Bone marrow (tissue), 2 donors: Measurements from ENCODE around the gene TYW1B.
"Not testable (repeated sequence)": the region's sequence is repeated elsewhere in the genome, so short reads cannot be mapped to it uniquely, and the experiment has no call there.

Experiments
- DNase-seq, 2 donors: peaks; one replicate each; lab custom pipeline; 2025; lab: John Stamatoyannopoulos, UW

Gene TYW1B

DNA sequence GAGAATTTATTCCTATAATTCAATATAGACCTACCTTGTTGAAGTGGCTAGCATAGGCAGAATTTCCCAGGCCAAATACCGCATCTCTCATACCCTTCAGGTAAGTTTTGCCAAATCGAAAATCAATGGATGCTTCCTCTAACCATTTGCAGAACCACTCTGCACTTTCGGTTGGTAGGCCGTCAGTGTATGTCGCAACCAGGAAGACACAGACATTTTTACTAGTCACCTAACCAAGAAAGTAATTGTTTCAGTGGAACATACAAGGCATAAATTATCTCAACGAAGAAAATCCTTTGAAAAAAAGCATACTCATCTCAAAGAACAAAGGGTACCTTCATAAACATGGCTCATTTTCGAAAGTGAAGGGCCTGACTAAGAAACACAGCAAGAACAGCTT, 17.6 kb downstream of the TYW1B start:
- DNase-seq = not testable (repeated sequence)

DNA sequence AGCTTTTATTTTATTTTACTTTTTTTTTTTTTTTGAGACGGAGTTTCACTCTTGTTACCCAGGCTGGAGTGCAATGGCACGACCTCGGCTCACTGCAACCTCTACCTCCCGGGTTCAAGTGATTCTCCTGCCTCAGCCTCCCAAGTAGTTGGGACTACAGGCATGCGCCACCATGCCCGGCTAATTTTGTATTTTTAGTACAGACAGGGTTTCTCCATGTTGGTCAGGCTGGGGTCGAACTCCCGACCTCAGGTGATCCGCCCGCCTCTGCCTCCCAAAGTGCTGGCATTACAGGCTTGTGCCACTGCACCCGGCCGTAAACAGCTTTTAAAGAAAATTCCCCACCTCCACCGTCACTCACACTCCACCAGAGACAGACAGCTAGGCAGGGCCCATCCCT, 19.5 kb downstream of the TYW1B start:
- DNase-seq = not testable (repeated sequence)

DNA sequence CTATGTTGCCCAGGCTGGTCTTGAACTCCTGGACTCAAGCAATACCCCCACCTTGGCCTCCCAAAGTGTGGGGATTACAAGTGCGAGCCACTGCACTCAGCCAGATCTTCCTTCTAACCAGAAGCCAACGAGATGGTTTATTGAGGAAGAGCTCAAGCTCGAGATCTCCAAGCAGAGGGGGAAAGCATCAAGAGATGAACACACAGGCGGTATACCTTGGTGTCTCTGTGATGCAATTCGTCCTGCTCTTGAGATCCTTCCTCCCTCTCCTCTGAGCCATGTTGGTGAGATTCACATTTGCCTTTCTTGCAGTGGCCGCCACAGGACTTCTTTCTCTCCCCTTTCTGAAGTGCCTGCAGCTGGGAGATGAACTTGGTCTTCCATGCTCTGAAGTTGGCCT, 21.1 kb downstream of the TYW1B start:
- DNase-seq = not testable (repeated sequence)

DNA sequence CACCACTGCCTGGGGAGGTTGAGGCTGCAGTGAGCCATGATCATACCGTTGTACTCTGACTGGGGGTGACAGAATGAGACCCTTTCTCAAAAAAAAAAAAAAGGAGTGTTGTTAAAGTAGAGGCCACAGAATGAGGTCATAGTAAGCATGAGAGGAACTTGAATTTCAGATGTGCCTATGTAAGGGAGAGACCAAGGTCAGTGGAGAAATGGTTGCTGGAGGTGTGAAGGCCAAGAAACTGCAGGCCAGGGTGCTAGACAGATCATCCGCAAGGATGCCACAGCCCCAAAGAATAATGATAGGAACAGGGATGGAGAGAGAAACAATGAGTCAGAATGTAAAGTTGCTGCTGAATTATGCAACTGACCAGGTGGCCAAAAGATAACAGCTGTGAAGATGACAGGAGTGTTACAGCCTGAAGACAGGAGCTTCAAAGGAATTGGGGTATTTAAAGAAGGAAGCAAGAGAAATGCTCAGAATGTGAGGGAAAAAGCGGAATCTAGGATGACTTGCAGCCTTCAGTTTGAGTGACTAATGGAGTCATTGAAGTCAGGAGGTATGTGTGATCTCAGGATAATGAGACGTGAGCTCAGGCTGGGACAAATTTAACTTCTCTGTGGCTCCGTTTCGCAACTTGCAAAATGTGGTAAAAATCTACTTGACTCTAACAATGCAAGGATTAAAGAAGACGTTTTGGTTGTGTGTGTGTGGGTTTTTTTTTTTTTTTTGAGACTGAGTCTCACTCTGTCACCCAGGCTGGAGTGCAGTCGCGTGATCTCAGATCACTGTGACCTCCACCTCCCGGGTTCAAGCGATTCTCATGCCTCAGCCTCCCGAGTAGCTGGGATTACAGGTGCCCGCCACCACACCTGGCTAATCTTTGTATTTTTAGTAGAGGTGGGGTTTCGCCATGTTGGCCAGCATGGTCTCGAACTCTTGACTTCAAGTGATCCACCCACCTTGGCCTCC, 22.2 kb downstream of the TYW1B start:
- DNase-seq = peak; percentile 2 to 8

DNA sequence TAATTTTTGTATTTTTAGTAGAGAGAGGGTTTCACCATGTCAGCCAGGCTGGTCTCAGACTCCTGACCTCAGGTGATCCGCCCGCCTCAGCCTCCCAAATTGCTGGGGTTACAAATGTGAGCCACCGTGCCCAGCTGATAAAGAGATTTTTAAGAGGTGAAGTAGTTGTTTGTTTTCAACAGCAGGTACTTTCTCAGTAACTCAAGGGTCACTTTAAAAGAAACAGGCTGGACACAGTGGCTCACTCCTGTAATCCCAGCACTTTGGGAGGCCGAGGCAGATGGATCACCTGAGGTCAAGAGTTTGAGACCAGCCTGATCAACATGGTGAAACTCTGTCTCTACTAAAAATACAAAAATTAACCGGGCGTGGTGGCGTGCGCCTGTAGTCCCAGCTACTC, 24.2 kb downstream of the TYW1B start:
- not testable (repeated sequence) for DNase-seq

DNA sequence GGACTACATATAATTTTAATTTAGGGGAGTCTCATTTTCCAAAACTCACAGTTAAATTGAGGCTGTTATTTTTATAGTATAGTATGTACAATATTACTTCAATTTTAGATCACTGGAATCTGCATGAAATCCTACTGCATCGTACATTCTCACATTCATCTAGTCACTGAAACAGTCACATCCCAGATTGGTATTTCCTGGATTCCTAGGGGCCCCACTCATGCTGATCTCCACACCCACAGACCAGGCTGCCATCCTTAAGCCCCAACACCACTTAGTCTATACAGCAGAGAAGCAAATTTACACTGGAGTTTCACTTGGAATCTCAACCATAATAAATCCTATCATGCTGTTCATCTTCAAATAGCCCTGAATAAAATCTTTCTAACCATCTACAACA, 26.4 kb downstream of the TYW1B start:
- not testable (repeated sequence) for DNase-seq

DNA sequence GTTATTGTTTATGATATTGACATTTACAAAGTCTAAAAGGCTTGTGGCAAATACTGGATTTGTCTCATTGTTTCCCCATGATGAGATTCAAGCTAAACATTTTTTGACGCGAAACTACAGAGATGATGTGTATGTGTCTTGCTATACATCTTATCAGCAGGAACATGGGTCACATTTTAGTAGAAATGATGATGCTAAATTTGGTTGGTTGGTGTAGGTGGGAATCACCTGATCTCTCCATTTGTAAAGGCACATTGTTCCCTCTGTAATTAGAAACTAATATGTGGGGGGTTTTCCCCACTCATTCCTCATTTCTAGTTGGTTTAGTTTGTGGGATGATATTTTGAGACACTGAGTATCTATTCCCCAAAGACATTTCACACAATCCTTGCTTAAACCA, 32.6 kb downstream of the TYW1B start:
- not testable (repeated sequence) for DNase-seq

DNA sequence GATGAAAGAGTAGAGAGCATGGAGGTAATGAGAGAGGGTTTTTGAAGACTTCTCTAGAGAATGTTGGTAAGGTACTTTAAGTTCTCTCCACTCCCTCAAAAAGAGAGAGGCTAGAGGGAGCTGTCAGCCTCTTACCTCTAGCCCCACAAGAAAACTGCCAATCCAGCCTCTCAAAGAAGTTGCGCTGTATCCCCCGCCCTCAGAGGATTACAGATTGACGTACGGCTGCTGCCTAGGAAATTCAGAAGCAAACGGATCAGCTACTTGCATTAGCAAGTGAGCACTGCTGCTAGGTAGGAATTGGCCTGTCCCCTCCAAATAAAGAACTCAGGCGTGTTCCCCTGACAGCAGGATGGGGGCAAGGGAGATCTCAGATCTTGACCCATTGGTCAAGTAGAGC, 34.2 kb downstream of the TYW1B start:
- DNase-seq = no peak

DNA sequence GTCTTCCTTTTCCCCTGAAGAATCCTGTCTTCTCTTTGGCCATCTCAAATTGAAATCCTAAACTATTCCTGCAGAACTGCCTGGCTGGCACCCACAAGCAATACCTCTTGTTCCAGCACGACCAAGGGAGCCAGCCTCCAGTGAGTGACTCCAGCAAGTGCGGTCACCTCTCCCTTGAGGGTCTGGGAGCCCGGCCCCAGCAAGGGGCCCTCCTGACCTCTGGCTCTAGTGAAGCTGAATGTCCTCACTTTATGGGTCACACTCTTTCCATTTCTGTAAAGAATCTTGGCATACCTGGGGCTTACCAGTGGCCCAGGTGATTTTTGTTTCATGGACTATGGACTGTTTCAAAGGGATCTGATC, 37.3 kb downstream of the TYW1B start:
- not testable (repeated sequence) for DNase-seq

DNA sequence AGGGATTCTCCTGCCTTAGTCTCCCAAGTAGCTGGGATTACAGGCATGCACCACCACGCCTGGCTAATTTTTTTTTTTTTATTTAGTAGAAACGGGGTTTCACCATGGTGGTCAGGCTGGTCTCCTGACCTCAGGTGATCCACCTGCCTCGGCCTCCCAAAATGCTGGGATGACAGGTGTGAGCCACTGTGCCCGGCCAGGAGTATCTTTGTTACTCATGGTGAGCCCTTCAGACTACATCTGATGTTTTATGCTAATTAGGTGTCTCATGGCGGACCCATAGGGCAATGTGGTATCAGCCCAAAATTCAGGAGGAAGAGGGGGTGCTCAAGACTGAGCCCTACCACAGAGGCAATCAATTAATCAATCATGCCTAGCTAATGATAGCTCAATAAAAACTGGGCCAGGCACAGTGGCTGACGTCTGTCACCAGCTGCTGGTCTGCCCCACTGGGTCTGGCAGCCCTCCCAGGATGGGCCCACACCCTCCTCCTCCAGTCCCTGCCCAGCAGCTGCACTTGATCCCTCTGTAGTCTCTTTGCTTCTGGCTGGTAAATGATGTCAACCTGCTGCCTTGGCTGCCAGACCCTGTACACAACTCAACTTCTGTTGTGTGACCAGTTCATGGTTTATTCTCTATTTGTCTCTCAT, 37.8 kb downstream of the TYW1B start:
- DNase-seq = not testable (repeated sequence)

DNA sequence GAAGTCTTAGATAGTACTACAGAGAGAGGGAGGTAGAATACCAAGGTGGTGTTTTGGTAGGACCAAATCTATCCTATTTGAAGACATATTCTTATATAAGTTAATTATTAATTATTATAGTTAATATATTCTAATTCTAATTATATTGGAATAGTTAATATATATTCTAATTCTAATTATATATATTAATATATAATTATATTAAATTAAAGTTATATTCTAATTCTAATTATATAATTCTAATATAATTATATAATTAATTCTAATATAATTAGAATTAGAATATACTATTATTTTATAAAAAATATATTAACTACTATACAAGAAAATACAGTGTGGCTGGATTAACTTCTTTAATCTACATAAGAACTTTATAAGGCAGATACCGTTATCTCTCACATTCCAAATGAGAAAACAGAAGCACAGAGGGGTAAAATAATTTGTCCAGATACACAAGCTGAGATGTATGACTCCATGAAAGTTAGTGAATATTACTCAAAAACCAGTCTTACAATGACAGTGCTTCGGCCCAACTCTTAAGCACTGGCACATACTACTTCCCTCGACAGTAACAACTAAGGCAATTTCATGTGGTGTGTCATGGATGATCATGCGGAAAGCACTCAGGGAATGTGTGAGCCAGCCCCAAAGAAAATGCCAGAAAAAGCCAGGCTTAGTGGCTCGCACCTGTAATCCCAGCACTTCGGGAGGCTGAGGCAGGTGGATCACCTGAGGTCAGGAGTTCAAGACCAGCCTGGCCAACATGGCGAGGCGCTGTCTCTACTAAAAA, 42.6 kb downstream of the TYW1B start:
- DNase-seq = no peak

DNA sequence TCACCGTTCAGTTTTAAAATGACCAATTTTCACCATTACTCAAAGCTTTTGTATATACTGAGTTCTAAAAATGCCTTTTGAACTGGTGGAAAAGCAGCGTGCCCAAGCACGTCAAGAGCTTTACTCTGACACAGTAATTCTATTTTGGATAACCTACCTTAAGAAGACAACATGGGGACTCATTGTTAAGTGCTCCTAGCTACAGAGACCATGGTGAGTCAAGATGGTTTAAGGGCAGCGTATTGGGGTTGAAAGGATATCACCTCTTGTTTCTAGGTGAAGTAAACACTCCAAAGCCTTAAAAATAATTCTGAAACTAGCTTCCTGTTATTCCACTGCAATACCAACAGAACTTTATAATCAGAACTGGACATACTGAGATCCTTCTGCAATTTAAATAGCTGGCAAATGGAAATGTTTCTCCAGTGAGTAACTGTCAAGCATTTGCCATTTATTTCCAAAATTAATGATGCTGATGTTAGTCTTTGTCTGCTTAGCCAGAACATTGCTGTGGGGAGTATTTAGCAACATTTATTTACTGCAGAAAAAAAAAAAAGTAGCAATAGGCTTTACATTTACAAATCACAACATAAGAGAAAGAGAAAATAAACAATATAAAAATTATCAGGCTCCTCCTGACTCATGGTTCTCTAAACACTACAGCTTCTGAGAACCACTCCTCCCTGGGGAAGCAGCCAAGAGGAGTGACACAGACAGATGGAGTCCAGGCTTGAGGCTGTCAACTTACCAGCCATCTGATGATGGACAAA, 44.2 kb downstream of the TYW1B start:
- DNase-seq = not testable (repeated sequence)

DNA sequence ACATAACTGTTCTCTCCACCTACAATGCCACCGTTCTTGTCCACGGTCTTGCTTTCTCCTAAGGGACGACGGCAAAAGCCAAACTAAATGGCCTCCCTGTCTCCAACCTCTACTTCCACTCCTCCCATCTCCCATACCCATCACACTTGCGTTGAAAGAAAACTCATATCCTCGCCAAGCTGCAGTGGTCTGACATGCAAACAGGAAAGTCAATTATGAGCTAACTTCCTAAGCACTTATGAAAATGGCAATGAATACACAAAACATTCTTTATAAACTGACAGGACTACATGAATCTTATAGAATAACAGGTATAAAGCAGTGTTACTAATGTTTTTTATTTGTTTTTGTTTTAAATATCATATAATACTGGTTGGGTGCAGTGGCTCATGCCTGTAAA, 46.4 kb downstream of the TYW1B start:
- no peak for DNase-seq

DNA sequence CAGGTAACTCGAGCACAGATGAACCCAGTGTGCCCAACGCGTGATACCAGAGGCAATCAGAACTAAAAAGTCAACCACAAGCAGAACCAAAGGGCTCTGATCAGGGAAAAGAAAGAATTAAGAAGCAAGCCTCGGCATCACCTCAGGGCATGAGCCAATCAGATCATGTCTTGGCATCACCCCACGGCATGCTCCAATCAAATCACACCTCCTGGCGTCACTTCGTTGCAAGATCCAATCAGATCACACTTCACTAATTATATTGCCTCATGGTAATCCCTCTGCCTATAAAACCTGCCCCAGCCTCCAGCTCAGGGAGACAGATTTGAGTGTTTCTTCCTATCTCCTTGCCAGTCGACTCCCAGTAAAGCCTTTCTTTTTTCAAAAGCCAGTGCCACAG, 46.8 kb downstream of the TYW1B start:
- DNase-seq = no peak

DNA sequence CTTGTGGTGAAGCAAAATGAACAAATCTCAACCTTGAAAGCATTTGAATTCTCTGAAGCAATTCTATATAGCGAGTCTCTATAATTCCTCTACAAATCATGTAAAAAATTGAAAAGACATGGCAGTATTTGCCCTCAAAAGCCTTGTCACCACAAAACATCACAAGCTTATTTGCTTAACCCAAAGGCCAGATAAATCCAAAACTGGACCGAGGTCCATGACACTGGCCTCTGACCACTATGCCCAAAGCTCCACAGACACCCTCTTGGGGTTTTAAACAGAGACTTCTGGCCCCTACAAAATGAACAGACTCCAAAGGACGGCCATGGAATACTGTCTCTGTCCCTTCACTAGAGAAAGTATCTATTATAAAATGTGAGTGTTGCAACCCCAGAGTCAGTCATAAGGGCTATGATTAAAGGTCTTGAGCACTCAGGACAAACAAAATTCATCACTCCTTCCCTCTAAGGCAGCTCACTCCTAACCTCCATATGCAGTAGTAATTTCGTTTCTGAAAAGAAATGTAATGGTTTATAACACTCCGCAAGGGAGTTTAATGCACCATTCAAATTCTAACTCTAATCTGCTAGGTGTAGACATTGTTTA, 47.6 kb downstream of the TYW1B start:
- DNase-seq = not testable (repeated sequence)

DNA sequence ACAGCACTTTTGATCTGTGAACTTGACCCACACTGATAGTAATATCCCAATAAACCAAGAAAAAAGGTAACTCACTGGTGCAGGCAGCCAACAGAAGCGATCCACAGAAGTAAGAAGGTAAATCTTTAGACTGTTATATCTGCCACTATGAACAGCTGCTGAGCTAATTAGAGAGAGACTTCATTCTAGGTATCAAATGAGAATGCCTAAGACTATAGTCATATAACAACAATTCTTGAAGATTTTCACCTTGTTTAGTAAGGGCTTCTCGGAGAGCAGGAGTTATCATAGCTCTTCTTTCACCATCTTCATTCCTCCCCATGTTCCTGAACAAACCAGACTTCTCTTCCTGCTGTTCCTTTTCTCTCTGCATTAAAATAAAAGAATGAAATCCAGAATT, 50.8 kb downstream of the TYW1B start:
- DNase-seq = not testable (repeated sequence)

DNA sequence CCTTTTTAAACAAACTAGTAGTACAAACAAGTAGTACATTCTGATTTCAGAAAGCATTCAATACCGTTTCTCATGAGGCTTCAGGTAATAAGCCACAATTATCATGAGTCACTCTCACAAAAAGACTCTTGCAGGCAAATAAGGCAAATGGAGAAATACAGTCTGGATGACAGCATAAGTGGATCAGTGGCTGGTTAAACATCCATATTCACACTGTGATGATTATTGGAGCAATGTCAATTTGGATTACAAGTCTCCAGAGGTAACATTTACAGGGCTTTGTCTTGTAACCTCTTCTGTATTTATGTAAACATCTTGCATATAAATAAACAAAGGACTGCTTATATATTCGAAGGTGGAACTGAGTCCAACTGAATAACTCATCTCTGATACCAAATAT, 55.4 kb downstream of the TYW1B start:
- not testable (repeated sequence) for DNase-seq

DNA sequence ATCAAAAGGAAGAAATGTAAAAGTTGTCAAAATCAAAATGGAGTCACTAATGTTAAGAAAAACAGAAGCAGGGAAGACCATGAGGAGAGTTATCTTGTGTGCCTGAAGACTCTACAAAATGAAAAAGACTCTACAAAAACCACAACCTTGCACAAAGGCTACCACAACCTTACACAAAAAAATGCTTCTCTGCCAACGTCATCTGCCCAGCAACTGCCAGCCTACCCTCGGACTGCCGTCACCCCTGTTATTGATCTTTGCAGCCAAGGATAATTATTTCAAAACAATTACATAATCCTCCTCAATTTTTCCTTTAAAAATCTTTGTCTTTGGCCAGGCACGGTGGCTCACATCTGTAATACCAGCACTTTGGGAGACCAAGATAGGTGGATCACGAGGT, 61.0 kb downstream of the TYW1B start:
- not testable (repeated sequence) for DNase-seq

DNA sequence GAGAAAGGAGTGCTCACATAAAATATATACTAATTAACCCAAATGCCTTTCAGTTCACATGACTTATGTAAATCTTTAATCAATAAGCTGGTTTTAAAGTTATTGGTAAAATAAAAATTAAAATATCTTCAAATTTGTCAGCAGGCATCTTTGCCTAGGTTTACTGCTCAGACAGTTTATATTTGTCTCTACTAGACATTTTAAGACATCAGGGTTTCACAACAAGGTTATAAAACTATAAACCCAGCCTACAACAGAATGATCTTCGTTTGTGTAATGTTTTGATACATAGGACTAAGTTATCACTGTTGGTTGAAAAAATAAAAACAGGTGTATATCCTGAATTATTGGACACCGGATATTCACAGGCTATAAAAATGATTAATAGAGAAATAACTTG, 67.4 kb downstream of the TYW1B start:
- DNase-seq = no peak

DNA sequence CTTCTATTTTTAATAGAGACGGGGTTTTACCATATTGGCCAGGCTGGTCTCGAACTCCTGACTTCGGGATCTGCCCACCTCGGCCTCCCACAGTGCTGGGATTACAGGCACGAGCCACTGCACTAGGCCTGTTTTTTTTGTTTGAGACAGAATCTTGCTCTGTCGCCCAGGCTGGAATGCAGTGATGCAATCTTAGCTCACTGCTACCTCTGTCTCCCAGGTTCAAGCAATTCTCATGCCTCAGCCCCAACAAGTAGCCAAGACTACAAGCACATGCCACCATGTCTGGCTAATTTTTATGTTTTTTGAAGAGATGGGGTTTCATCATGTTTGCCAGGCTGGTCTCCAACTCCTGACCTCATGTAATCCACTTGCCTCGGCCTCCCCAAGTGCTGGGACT, 73.7 kb downstream of the TYW1B start:
- no peak for DNase-seq

DNA sequence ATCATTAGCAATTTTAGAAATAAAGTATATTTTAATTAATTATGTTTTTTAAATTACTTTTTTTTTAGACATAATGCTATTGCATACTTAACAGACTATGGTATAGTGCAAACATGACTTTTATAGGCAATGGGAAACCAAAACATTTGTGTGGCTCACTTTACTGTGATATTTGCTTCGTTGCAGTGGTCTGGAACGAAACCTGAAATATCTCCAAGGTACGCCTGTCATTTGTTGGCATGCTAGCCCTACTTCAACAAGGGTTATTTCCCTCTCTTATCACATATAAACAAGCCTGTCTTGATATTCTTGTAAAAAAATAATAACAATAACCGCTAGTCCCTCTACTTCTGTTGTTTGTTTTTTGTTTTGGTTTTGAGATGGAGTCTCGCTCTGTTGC, 74.2 kb downstream of the TYW1B start:
- DNase-seq = no peak
